PC-3 (cell line): ENCODE results near the gene AMH. TPM values are rescaled to one million over a fixed set of nuclear protein-coding genes. Genes with fewer than 3 reads are reported as not detected.
A peak's percentile ranks its signal among the peaks of the same experiment; 100 is the strongest.

ENCODE experiments used
- ATAC-seq: fragments of 200-7000 bp; cut with Tn5 transposase; 2 replicates; pipeline ENCODE4 v1.9.1; 2020; ENCODE audit warnings: mild to moderate bottlenecking, moderate library complexity
- BruUV-seq: library from RNA; stranded (reverse); fragments of 400-500 nt; replicated peaks from 2 replicates; lab custom pipeline; 2021; lab: Mats Ljungman, UMichigan
- CTCF ChIA-PET: fragments of 300-600 bp; sonication (Branson Sonifier 250); formaldehyde crosslinking; loops from one replicate; lab custom pipeline; 2022; ENCODE audit warnings: antibody characterized with exemption; lab: Charles Lee
- POLR2A ChIA-PET: fragments of 300-600 bp; sonication (Branson Sonifier 250); formaldehyde crosslinking; loops from one replicate; lab custom pipeline; 2022; ENCODE audit warnings: antibody characterized with exemption; ENCODE audit not compliant: unreplicated experiment; lab: Charles Lee
- DNase-seq: peaks from one replicate; pipeline ENCODE4 v3.0.0-alpha.2; 2015
- H2AFZ ChIP-seq: fragments of 300-600 bp; sonication (generic); 2 replicates; pipeline ENCODE4 v1.6.0; 2016; ENCODE audit warnings: antibody characterized with exemption, low read length
- H3F3A ChIP-seq: fragments of 300-600 bp; sonication (generic); one replicate; pipeline ENCODE4 v1.6.0; 2017; ENCODE audit warnings: antibody characterized with exemption, low read length, control low read depth, mild to moderate bottlenecking; ENCODE audit not compliant: unreplicated experiment
- H3K27ac ChIP-seq: fragments of 300-600 bp; sonication (generic); 2 replicates; pipeline ENCODE4 v1.5.1; 2016; ENCODE audit warnings: mild to moderate bottlenecking, low read length
- H3K27me3 ChIP-seq: fragments of 300-600 bp; sonication (generic); 2 replicates; pipeline ENCODE4 v1.6.1; 2016; ENCODE audit warnings: low read length, mixed read lengths
- H3K36me3 ChIP-seq: fragments of 300-600 bp; sonication (generic); 2 replicates; pipeline ENCODE4 v1.6.1; 2016; ENCODE audit warnings: low read depth, mixed run types, low read length, mixed read lengths
- H3K4me1 ChIP-seq: fragments of 300-600 bp; sonication (generic); 2 replicates; pipeline ENCODE4 v1.5.1; 2016; ENCODE audit warnings: low read length; ENCODE audit not compliant: insufficient read depth
- H3K4me2 ChIP-seq: fragments of 300-600 bp; sonication (generic); 2 replicates; pipeline ENCODE4 v1.6.0; 2016; ENCODE audit warnings: low read length
- H3K4me3 ChIP-seq: fragments of 300-600 bp; sonication (generic); 2 replicates; pipeline ENCODE4 v1.5.1; 2016; ENCODE audit warnings: mild to moderate bottlenecking, low read length, mixed read lengths
- H3K79me2 ChIP-seq: fragments of 300-600 bp; sonication (generic); 2 replicates; pipeline ENCODE4 v1.6.1; 2017; ENCODE audit warnings: low read length, mixed read lengths
- H3K9ac ChIP-seq: fragments of 300-600 bp; sonication (generic); 2 replicates; pipeline ENCODE4 v1.6.0; 2016; ENCODE audit warnings: mild to moderate bottlenecking, low read length
- H3K9me2 ChIP-seq: fragments of 300-600 bp; sonication (generic); replicated peaks from 2 replicates; pipeline ENCODE4 v1.6.1; 2016; ENCODE audit warnings: mixed run types, low read length, mixed read lengths
- H3K9me3 ChIP-seq: fragments of 300-600 bp; sonication (generic); 2 replicates; pipeline ENCODE4 v1.6.1; 2016; ENCODE audit warnings: low read length, mixed read lengths
- H4K20me1 ChIP-seq: fragments of 300-600 bp; sonication (generic); 2 replicates; pipeline ENCODE4 v1.6.1; 2016; ENCODE audit warnings: low read length, mixed read lengths
- CTCF ChIP-seq: fragments of 300-600 bp; sonication (generic); conservative IDR thresholded peaks from 2 replicates; pipeline ENCODE4 v1.5.1; 2017; ENCODE audit warnings: antibody characterized with exemption, low read depth, mild to moderate bottlenecking, low read length
- EZH2 ChIP-seq: fragments of 300-600 bp; sonication (generic); IDR thresholded peaks from one replicate; pipeline ENCODE4 v1.6.1; 2017; ENCODE audit warnings: antibody characterized with exemption, mild to moderate bottlenecking, low read length; ENCODE audit not compliant: unreplicated experiment
- EZH2phosphoT487 ChIP-seq: fragments of 300-600 bp; sonication (generic); IDR thresholded peaks from 2 replicates; pipeline ENCODE4 v1.6.1; 2018; ENCODE audit warnings: mild to moderate bottlenecking, antibody characterized with exemption, low read length, borderline replicate concordance
- intact Hi-C: fragments of 100-400 bp; cut with micrococcal nuclease; formaldehyde crosslinking; loops from 2 replicates; pipeline ENCODE4 v1.9.0; 2023
- total RNA-seq: library from RNA; depleted of rRNA; stranded (reverse); fragments of >200 nt; gene quantifications from 2 replicates; pipeline ENCODE4 v1.2.3, GENCODE V29; 2014

Gene AMH
- total RNA-seq, 1 experiment from 2014 or later = 6.0 TPM

GRCh38 chr19:2236314-2237050 lies 12.6 kb upstream of the AMH start, which contains the start of the genes PLEKHJ1 and SF3A2:
PLEKHJ1 (minus strand) TSS chr19:2236329; CDS start chr19:2236248, 81 bp downstream.
SF3A2 (plus strand) TSS chr19:2236824; CDS start chr19:2243419, 6,595 bp downstream.
- Histone ChIP-seq H3K4me3 (peak within 1 kb of the TSS; percentile 98), H3F3A (no peaks in the 10 kb centered on the region), H3K4me1 (peaks cover 31% of the 10 kb centered on the region), H3K27me3 (no peaks in the 10 kb centered on the region), H2AFZ (peak within 1 kb of the TSS; percentile 85), H3K4me2 (peak within 1 kb of the TSS; percentile 100), H3K27ac (peak within 1 kb of the TSS; percentile 89), H3K9me2 (no peaks in the 10 kb centered on the region), H3K9ac (peak within 1 kb of the TSS; percentile 99), H3K36me3 (0 out of 2 replicates have a peak, but pooled peaks cover 5% of the 10 kb centered on the region), H4K20me1 (peaks cover 41% of the 10 kb centered on the region), H3K79me2 (peaks cover 81% of the 10 kb centered on the region), H3K9me3 (no peaks in the 10 kb centered on the region)
- CTCF ChIA-PET = interaction anchor here (0.6 to 0.7 kb wide), 2 partner anchors 69 to 913 kb away, joined by 3 read pairs; no protein-coding TSS in a partner anchor
- ATAC-seq = peak; percentile 55
- no TSS peak for BruUV-seq
- intact Hi-C loops = loop anchor here (1.0 to 10.0 kb wide), 3 partner anchors 37 to 78 kb away; no protein-coding TSS in a partner anchor
- POLR2A ChIA-PET = interaction anchor here (0.7 kb wide), 1 partner anchor 86 kb away, joined by 3 read pairs; no protein-coding TSS in a partner anchor
- TF ChIP-seq EZH2 (no peak), CTCF (peak; percentile 86), EZH2phosphoT487 (no peak)
- peak; percentile 94 for DNase-seq

GRCh38 chr19:2237051-2237868 lies 11.9 kb upstream of the AMH start:
- Histone ChIP-seq H3K36me3 (0 out of 2 replicates have a peak, but pooled peaks cover 5% of the 10 kb centered on the region), H3K4me2 (peak overlapping the region; percentile 92), H2AFZ (peak overlapping the region; percentile 85; the same call in 1 of the 2 replicates), H3K27ac (peak overlapping the region; percentile 89), H3K9ac (peak overlapping the region; percentile 99), H3K27me3 (no peaks in the 10 kb centered on the region), H3K79me2 (peaks cover 89% of the 10 kb centered on the region), H3K9me2 (no peaks in the 10 kb centered on the region), H3K4me3 (peak overlapping the region; percentile 98), H3F3A (no peaks in the 10 kb centered on the region), H3K9me3 (no peaks in the 10 kb centered on the region), H4K20me1 (peaks cover 49% of the 10 kb centered on the region), H3K4me1 (peaks cover 31% of the 10 kb centered on the region)
- intact Hi-C loops = loop anchor here (5.0 to 10.0 kb wide), 2 partner anchors 70 to 78 kb away; no protein-coding TSS in a partner anchor
- ChIA-PET CTCF (no interaction called here), POLR2A (interaction anchor here (0.6 kb wide), 1 partner anchor 783 kb away, joined by 3 read pairs; no protein-coding TSS in a partner anchor)
- TF ChIP-seq EZH2phosphoT487 = no peak
- TF ChIP-seq CTCF = no peak
- TF ChIP-seq EZH2 = no peak
- peak; percentile 14; the same call in 1 of the 2 replicates for ATAC-seq
- no peak for DNase-seq
- TSS peak; percentile 44 for BruUV-seq
